Esophagus muscularis mucosa (tissue), 3 donors: ENCODE results near the gene THRB.

Source experiments
- POLR2A ChIP-seq: fragments of 450-650 bp; IDR thresholded peaks from one replicate; pipeline ENCODE4 v1.6.1; 2017; ENCODE audit warnings: antibody characterized with exemption, moderate library complexity, mild to moderate bottlenecking, low read depth
- TF ChIP-seq, protein P1 (sequence below), 3 experiments: fragments of 200-600 bp in 2 of 3; fragments of 450-650 bp in 1 of 3; sonication (generic) in 2 of 3; IDR thresholded peaks; one replicate each; pipeline ENCODE4 v1.5.1; 2017 to 2019; ENCODE audit warnings: antibody characterized with exemption in 3 of 3, mild to moderate bottlenecking in 2 of 3, moderate library complexity in 1 of 3

- TF ChIP-seq, protein P1, sequence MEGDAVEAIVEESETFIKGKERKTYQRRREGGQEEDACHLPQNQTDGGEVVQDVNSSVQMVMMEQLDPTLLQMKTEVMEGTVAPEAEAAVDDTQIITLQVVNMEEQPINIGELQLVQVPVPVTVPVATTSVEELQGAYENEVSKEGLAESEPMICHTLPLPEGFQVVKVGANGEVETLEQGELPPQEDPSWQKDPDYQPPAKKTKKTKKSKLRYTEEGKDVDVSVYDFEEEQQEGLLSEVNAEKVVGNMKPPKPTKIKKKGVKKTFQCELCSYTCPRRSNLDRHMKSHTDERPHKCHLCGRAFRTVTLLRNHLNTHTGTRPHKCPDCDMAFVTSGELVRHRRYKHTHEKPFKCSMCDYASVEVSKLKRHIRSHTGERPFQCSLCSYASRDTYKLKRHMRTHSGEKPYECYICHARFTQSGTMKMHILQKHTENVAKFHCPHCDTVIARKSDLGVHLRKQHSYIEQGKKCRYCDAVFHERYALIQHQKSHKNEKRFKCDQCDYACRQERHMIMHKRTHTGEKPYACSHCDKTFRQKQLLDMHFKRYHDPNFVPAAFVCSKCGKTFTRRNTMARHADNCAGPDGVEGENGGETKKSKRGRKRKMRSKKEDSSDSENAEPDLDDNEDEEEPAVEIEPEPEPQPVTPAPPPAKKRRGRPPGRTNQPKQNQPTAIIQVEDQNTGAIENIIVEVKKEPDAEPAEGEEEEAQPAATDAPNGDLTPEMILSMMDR (IDR thresholded peaks at IDR 0.05) = no peak
- TF ChIP-seq POLR2A = no peak
Measured at GRCh38 chr3:24485511-24485910, 9.1 kb downstream of the THRB start.
